IPS-15b (cell line): Measurements from ENCODE around the gene TMEM120B.
"Not testable (repeated sequence)": the region's sequence is repeated elsewhere in the genome, so short reads cannot be mapped to it uniquely, and the experiment has no call there.

Source experiments
- H3K27me3 ChIP-seq: one replicate; pipeline ENCODE4 v1.6.1; 2013; ENCODE audit warnings: low read length; ENCODE audit not compliant: control insufficient read depth, insufficient read depth
- H3K36me3 ChIP-seq: one replicate; pipeline ENCODE4 v1.6.1; 2013; ENCODE audit warnings: low read length; ENCODE audit not compliant: control insufficient read depth, insufficient read depth
- H3K4me1 ChIP-seq: one replicate; pipeline ENCODE4 v1.6.1; 2013; ENCODE audit warnings: mild to moderate bottlenecking, low read length; ENCODE audit not compliant: control insufficient read depth, insufficient read depth
- H3K4me3 ChIP-seq: one replicate; pipeline ENCODE4 v1.5.1; 2013; ENCODE audit warnings: low read depth, low read length
- H3K9ac ChIP-seq: one replicate; pipeline ENCODE4 v1.6.1; 2013; ENCODE audit warnings: low read depth, mild to moderate bottlenecking, low read length
- H3K9me3 ChIP-seq: one replicate; pipeline ENCODE4 v1.6.1; 2013; ENCODE audit warnings: mild to moderate bottlenecking, low read length; ENCODE audit not compliant: control insufficient read depth, insufficient read depth

Gene TMEM120B

DNA sequence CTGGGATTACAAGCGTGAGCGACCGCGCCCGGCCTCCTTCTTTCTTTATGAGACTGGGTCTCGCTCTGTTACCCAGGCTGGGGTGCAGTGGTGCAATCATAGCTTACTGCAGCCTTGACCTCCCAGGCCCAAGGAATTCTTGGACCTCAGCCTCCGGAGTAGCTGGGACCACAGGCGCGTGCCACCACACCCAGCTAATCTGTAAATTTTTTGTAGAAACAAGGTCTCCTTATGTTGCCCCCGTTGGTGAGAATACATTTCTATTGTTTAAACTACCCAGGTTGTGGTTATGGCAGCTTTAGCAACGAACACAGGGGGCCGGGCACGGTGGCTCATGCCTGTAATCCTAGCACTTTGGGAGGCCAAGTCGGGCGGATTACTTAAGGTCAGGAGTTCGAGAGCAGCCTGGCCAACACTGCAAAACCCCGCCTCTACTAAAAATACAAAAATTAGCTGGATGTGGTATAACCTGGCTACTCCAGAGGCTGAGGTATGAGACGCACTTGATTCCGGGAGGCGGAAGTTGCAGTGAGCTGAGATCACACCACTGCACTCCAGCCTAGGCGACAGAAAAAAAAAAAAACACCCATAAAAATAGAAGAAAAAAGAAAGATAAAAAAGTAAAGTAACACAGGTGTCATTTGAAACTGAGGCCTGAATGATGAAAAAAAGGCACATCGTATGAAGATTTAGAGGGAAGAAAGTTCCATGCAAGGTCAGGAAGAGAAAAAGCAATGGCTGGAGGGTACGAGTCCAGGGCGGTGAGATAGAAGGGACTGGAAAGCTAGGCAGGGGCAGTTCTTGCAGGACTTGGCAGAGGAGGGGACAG lies 977 bp upstream of the TMEM120B start:
- H3K9ac ChIP-seq = peak overlapping the region; percentile 50
- H3K36me3 ChIP-seq = no peaks in the 10 kb centered on the region
- H3K27me3 ChIP-seq = no peaks in the 10 kb centered on the region
- H3K9me3 ChIP-seq = no peaks in the 10 kb centered on the region
- peaks cover 2% of the 10 kb centered on the region for H3K4me1 ChIP-seq
- H3K4me3 ChIP-seq = peak overlapping the region; percentile 85

DNA sequence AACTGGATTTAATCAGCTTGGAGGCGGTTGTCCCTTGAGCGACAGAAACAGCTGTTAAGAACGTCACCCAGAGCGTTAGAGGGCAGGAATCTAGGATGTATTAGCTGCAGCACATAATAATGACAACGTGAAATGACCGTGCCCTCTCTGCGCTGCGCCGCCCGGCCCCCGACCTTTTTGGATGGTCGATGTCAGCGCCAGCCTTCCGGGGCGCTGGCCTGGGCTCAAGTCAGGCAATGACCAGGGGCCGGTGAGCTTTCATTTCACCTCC lies 427 bp upstream of the TMEM120B start:
- H3K4me1 ChIP-seq = peaks cover 2% of the 10 kb centered on the region

DNA sequence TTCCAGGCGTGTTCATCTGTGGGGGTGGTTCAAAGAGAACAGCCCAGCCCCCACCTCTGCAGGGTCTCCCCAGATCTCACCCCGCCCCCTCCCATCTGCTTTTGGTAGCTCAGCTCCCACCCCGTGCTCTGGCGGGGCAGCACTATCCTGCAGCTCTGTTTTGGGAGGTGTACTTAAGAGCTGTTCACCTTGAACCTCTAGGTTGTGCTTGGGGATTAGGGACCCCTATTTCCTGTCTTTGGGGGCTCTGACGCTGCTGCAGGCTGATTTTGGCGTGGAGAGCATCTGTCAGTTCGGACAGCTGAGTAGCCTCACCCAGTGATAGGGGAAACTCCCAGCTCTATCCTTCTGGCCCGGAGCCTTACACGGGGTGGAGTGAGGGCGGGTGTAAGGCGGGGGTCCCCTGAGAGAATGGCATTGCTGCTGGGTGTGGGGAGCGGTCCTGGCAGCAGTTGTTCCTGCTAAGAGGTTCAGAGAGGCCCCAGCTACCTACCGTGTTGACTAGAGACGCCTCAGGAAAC lies 765 bp downstream of the TMEM120B start:
- H3K9ac ChIP-seq = peak overlapping the region; percentile 56
- peaks cover 2% of the 10 kb centered on the region for H3K4me1 ChIP-seq
- H3K36me3 ChIP-seq = no peaks in the 10 kb centered on the region
- no peaks in the 10 kb centered on the region for H3K9me3 ChIP-seq
- H3K4me3 ChIP-seq = peak overlapping the region; percentile 85
- no peaks in the 10 kb centered on the region for H3K27me3 ChIP-seq

More for the DNA sequence above, 427 bp upstream of the TMEM120B start:
- Histone ChIP-seq H3K9ac (peak overlapping the region; percentile 50), H3K9me3 (no peaks in the 10 kb centered on the region), H3K36me3 (no peaks in the 10 kb centered on the region), H3K27me3 (no peaks in the 10 kb centered on the region), H3K4me3 (peak overlapping the region; percentile 85)

DNA sequence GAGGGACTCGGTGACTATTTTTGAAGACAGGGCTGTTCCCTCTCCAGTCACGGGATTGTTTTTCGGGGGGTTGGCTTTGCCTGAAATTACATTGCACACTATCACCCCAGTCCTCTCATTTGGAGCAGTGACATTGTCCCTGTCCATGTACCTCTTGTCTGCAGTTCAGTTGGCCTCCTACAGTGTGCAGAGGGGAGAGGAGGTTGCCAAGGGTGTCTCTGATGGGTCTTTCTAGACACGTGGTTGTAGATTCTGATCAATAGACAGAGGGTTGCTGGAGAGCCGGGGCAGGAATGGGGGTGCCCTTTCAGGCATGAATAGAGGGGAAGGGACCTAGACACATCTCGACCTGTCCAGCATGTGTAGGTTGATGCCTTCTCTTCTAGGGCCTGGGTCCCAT lies 1.2 kb downstream of the TMEM120B start:
- H3K9ac ChIP-seq = peak overlapping the region; percentile 56
- no peaks in the 10 kb centered on the region for H3K36me3 ChIP-seq
- H3K9me3 ChIP-seq = no peaks in the 10 kb centered on the region
- H3K4me1 ChIP-seq = peaks cover 2% of the 10 kb centered on the region
- H3K4me3 ChIP-seq = peak overlapping the region; percentile 85
- no peaks in the 10 kb centered on the region for H3K27me3 ChIP-seq

DNA sequence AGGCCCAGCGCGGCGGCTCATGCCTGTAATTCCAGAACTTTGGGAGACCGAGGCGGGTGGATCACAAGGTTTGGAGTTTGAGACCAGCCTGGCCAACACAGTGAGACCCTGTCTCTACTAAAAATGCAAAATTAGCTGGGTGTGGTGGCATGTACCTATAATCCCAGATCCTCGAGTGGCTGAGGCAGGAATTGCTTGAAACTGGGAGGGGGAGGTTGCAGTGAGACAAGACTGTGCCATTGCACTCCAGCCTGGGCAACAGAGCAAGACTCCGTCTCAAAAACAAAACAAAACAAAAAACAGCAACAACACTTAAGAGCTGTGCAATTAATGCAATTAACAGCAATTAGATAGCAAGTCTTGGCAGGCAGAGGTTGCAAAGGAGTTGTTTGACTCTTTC lies 2.5 kb downstream of the TMEM120B start:
- H3K27me3 ChIP-seq, H3K9ac ChIP-seq, H3K4me1 ChIP-seq, H3K4me3 ChIP-seq, H3K9me3 ChIP-seq, H3K36me3 ChIP-seq: not testable (repeated sequence)

DNA sequence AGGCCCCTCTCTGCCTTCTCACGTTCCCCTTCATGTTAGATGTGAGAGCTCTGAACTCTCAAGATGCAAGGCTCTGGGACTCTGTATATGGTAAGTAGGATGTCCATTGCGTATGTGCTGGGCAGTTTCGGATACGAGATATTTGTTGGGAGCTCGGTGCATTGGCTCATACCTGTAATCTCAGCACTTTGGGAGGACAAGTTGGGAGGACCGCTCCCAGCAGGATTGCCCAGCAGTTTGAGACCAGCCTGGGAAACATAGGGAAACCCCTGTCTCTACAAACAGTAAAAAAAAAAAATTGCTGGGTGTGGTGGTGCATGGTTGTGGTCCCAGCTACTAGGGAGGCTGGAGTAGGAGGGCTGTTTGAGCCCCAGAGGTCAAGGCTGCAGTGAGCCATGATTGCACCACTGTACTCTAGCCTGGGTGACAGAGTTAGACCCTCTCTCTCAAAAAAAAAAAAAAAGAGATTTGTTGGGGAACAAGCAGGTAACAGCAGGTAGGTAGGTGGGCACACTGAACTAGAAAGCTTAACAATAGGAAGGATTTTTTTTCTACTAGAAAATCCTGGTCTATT lies 3.4 kb downstream of the TMEM120B start:
- Histone ChIP-seq H3K9ac (no peak overlapping the region), H3K27me3 (no peaks in the 10 kb centered on the region), H3K4me1 (peaks cover 2% of the 10 kb centered on the region), H3K9me3 (no peaks in the 10 kb centered on the region), H3K4me3 (no peak overlapping the region), H3K36me3 (peaks cover 3% of the 10 kb centered on the region)

DNA sequence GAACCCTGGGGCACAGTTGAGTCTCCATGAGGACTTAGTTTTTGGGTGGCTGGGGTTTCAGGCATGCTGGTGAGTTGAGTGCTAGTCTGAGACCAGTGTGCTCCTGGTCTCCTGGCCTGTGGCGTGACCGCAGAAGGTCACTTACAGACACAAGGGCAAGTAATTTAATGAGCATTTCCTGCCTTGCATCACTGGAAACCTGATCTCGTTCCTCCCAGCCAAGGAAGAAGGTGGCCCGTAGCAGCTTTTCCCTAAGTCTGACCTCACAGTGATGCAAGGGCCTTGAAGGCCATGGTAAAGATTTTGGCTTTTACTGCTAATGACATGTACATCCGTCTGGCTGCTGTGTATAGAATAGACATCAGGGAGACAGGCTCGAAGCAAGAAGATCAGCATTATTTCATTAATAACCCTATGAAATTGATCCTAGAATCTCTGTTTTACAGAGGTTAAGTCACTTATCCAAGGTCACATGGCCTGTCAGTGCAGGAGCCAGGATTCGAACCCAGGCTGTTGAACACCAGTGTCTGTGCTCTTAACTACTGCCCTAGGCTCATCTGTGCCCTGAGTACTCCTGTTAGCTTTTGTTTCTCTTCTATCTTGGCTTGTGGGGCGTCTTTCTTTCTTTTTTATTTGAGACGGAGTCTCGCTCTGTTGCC lies 4.6 kb downstream of the TMEM120B start:
- no peak overlapping the region for H3K9ac ChIP-seq

DNA sequence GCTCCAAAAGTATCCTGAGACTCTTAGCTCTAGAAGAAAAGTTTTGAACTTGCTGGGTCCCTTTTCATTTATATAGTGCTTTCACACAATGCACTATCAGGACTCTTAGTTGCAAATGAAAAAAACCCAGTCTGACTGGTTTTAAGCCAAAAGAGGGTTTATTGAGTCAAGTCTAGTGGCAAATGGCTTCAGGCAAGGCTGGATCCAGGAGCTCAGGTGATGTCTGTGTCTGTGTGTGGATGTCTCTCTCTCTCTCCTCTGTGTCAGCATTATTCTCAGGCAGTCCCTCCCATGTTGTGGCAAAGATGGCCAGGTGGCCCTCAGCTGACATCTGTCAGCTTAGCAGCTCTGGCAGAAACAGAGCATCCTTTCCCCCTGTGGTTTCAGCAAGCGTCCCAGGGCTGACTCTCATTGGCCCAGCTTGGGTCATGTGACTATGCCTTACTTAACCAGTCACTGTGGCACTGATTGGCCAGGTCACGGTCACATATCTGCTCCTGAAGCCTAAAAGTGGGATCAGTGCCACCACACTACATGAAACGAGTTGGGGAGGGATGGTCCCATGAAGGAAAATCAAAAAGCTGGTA lies 6.2 kb downstream of the TMEM120B start:
- Histone ChIP-seq H3K4me1 (peaks cover 2% of the 10 kb centered on the region), H3K9me3 (no peaks in the 10 kb centered on the region), H3K9ac (no peak overlapping the region), H3K4me3 (no peak overlapping the region), H3K27me3 (no peaks in the 10 kb centered on the region), H3K36me3 (peaks cover 3% of the 10 kb centered on the region)

More for the DNA sequence above, 4.6 kb downstream of the TMEM120B start:
- Histone ChIP-seq H3K27me3 (no peaks in the 10 kb centered on the region), H3K9me3 (no peaks in the 10 kb centered on the region), H3K36me3 (peaks cover 3% of the 10 kb centered on the region), H3K4me3 (no peak overlapping the region), H3K4me1 (peaks cover 2% of the 10 kb centered on the region)

DNA sequence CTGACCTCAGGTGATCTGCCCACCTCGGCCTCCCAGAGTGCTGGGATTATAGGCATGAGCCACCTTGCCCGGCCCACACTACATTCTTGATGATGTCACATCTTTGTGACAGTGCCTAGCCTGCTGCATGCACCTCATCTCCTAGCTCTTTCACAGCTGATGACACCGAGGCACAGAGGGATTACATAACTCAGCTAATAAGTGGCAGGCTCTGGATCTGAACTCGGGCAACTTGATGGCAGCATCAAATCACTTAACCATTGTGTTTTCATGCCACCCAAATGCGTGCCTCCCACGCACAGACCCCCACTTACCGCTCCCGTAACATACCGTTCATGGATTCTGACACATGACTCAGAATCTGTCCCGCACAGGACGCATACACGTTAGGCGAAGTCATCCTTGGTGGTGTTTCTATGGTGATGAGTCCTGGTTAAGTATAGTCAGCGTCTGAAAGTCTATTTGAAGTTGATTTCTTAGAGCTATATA lies 7.4 kb downstream of the TMEM120B start:
- Histone ChIP-seq H3K4me3 (no peak overlapping the region), H3K9me3 (no peaks in the 10 kb centered on the region), H3K36me3 (peaks cover 3% of the 10 kb centered on the region), H3K4me1 (peaks cover 2% of the 10 kb centered on the region), H3K9ac (no peak overlapping the region), H3K27me3 (no peaks in the 10 kb centered on the region)

DNA sequence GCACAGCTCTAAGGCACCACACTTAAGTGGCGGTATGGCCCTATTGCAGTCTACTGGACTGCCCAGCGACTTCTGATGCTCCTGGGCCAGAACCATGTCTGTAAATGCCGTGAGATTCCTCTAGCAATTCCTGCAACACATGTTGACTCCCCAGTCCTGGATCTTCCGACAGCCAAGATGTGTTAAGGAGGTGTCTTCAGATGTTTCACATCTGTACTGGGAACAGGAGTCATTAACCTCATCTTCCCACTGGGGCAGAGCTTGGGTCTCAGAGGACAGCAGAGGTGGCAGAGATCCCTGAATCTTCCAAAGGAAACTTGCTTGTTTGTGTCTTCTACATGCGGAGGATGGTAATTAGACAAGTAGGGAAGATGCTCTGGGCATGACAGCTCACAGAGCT lies 8.2 kb downstream of the TMEM120B start:
- Histone ChIP-seq H3K4me1 (peaks cover 2% of the 10 kb centered on the region), H3K36me3 (peaks cover 3% of the 10 kb centered on the region), H3K9me3 (no peaks in the 10 kb centered on the region), H3K4me3 (no peak overlapping the region), H3K9ac (no peak overlapping the region), H3K27me3 (no peaks in the 10 kb centered on the region)

DNA sequence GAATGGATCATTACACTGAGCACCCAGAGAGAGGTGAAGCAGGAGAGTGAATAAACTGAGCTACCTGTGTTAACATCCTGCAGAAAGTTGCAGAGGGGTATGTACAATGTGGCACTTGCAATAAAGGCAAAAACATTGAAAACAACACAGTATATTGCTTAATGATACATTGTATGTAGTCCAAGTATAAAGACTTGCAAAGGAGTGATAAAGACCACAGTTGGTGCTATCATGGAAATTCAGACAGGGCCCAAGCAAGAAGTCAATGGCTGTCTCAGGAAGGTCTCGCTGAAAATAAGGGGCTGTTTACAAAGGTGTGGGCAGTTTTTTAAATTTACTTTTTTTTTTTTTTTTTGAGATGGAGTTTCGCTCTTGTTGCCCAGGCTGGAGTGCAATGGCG lies 10.0 kb downstream of the TMEM120B start:
- H3K4me3 ChIP-seq = no peak overlapping the region
- H3K9me3 ChIP-seq = no peaks in the 10 kb centered on the region
- peaks cover 3% of the 10 kb centered on the region for H3K36me3 ChIP-seq
- no peaks in the 10 kb centered on the region for H3K27me3 ChIP-seq
- no peaks in the 10 kb centered on the region for H3K4me1 ChIP-seq
- no peak overlapping the region for H3K9ac ChIP-seq
